GM10266 (cell line): ENCODE measurements around the gene PTH2R.
"Not testable (repeated sequence)": the region's sequence is repeated elsewhere in the genome, so short reads cannot be mapped to it uniquely, and the experiment has no call there.

Experiments
- DNase-seq: peaks from one replicate; pipeline ENCODE4 v3.0.0; 2012; ENCODE audit errors: extremely low spot score
- CTCF ChIP-seq: IDR thresholded peaks from 2 replicates; pipeline ENCODE4 v1.5.1; 2012; ENCODE audit warnings: mild to moderate bottlenecking, low read depth; ENCODE audit not compliant: control insufficient read depth, insufficient read depth; ENCODE audit errors: missing control alignments

The PTH2R gene

GRCh38 chr2:208440716-208441115, 34.1 kb downstream of the PTH2R start:
- no peak for TF ChIP-seq CTCF
- no peak for DNase-seq

- DNase-seq: no peak
- TF ChIP-seq CTCF: no peak
These were observed 35.4 kb downstream of the PTH2R start for GRCh38 chr2:208441951-208442350.

- not testable (repeated sequence) for DNase-seq
These were observed 40.9 kb downstream of the PTH2R start for GRCh38 chr2:208447447-208447846.

GRCh38 chr2:208451061-208451460, 44.5 kb downstream of the PTH2R start:
- no peak for DNase-seq
- TF ChIP-seq CTCF: no peak

GRCh38 chr2:208454861-208455260, 48.3 kb downstream of the PTH2R start:
- no peak for TF ChIP-seq CTCF
- DNase-seq: no peak

GRCh38 chr2:208463721-208464120, 57.1 kb downstream of the PTH2R start:
- no peak for DNase-seq
- TF ChIP-seq CTCF: no peak

GRCh38 chr2:208464205-208464604, 57.6 kb downstream of the PTH2R start:
- no peak for DNase-seq
- TF ChIP-seq CTCF: no peak

GRCh38 chr2:208466151-208466919, 59.7 kb downstream of the PTH2R start:
- DNase-seq: peak; percentile 19
- TF ChIP-seq CTCF: peak; percentile 63
